A673 (cell line): ENCODE results near the gene RCC2. TPM values are rescaled to one million over a fixed set of nuclear protein-coding genes. Genes with fewer than 3 reads are reported as not detected.

Experiments used
- BruUV-seq: library from RNA; stranded (reverse); fragments of 400-500 nt; replicated peaks from 2 replicates; lab custom pipeline; 2021; lab: Mats Ljungman, UMichigan
- CTCF ChIA-PET: fragments of 300-600 bp; sonication (Branson Sonifier 250); formaldehyde crosslinking; loops from one replicate; lab custom pipeline; 2022; ENCODE audit warnings: antibody characterized with exemption; lab: Charles Lee
- POLR2A ChIA-PET: fragments of 300-600 bp; sonication (Branson Sonifier 250); formaldehyde crosslinking; loops from one replicate; lab custom pipeline; 2022; ENCODE audit warnings: antibody characterized with exemption; ENCODE audit not compliant: low non-redundant PET; lab: Charles Lee
- DNase-seq: peaks from one replicate; pipeline ENCODE4 v3.0.0-alpha.2; 2015; ENCODE audit warnings: low spot score
- H3K27ac ChIP-seq: fragments of 200-600 bp; sonication (generic); 2 replicates; pipeline ENCODE4 v1.5.1; 2016; ENCODE audit warnings: mixed run types, low read depth, mild to moderate bottlenecking, mixed read lengths, antibody characterized with exemption, low read length; ENCODE audit not compliant: poor library complexity, severe bottlenecking
- H3K27me3 ChIP-seq: fragments of 200-600 bp; sonication (generic); replicated peaks from 2 replicates; pipeline ENCODE4 v1.6.1; 2017; ENCODE audit warnings: mixed run types, low read depth, mild to moderate bottlenecking, mixed read lengths, antibody characterized with exemption, low read length; ENCODE audit not compliant: insufficient read depth, poor library complexity
- H3K36me3 ChIP-seq: fragments of 200-600 bp; sonication (generic); 2 replicates; pipeline ENCODE4 v1.6.1; 2016; ENCODE audit warnings: mixed run types, mild to moderate bottlenecking, mixed read lengths, antibody characterized with exemption, low read length; ENCODE audit not compliant: insufficient read depth, poor library complexity, severe bottlenecking
- H3K4me1 ChIP-seq: fragments of 200-600 bp; sonication (generic); 2 replicates; pipeline ENCODE4 v1.6.1; 2017; ENCODE audit warnings: mixed run types, mild to moderate bottlenecking, mixed read lengths, antibody characterized with exemption, low read length; ENCODE audit not compliant: insufficient read depth, poor library complexity, severe bottlenecking
- H3K4me3 ChIP-seq: fragments of 200-600 bp; sonication (generic); 2 replicates; pipeline ENCODE4 v1.5.1; 2016; ENCODE audit warnings: low read depth, mixed run types, mild to moderate bottlenecking, mixed read lengths, low read length; ENCODE audit not compliant: poor library complexity, severe bottlenecking
- H3K9me3 ChIP-seq: fragments of 200-600 bp; sonication (generic); 2 replicates; pipeline ENCODE4 v1.6.1; 2016; ENCODE audit warnings: mixed run types, low read depth, mild to moderate bottlenecking, mixed read lengths, antibody characterized with exemption, low read length; ENCODE audit not compliant: poor library complexity, severe bottlenecking
- CTCF ChIP-seq: fragments of 300-800, 200-600 bp; sonication (generic); conservative IDR thresholded peaks from 2 replicates; pipeline ENCODE4 v1.5.1; 2017; ENCODE audit warnings: low read depth, mild to moderate bottlenecking, antibody characterized with exemption, low read length, moderate library complexity, mixed read lengths
- EZH2 ChIP-seq: fragments of 200-600 bp; sonication (generic); IDR thresholded peaks from 2 replicates; pipeline ENCODE4 v1.6.1; 2017; ENCODE audit warnings: borderline replicate concordance, low read depth, mild to moderate bottlenecking, mixed read lengths, antibody characterized with exemption, low read length; ENCODE audit not compliant: poor library complexity, severe bottlenecking
- intact Hi-C: fragments of 100-400 bp; cut with micrococcal nuclease; formaldehyde crosslinking; loops from one replicate; pipeline ENCODE4 v1.10.0; 2022; ENCODE audit not compliant: unreplicated experiment
- total RNA-seq: library from RNA; stranded (reverse); gene quantifications from 2 replicates; pipeline ENCODE4 v1.2.3, GENCODE V29; 2021

The RCC2 gene
- total RNA-seq, 1 experiment from 2014 or later = 182 TPM

- no peak overlapping the region for H3K27ac ChIP-seq
- TF ChIP-seq EZH2 (no peak), CTCF (no peak)
- no TSS peak for BruUV-seq
- H3K4me1 ChIP-seq = no peaks in the 10 kb centered on the region
- intact Hi-C loops = loop anchor here (10.0 kb wide), 1 partner anchor 278 kb away; no protein-coding TSS in a partner anchor
- H3K36me3 ChIP-seq = peaks cover 12% of the 10 kb centered on the region
- no peaks in the 10 kb centered on the region for H3K9me3 ChIP-seq
- ChIA-PET POLR2A (no interaction called here), CTCF (interaction anchor here (0.9 kb wide), 1 partner anchor 33 kb away, joined by 6 read pairs; no protein-coding TSS in a partner anchor)
- no peak for DNase-seq
- no peak overlapping the region for H3K4me3 ChIP-seq
- H3K27me3 ChIP-seq = no peaks in the 10 kb centered on the region
Measured at GRCh38 chr1:17403081-17403480, 36.4 kb downstream of the RCC2 start.

- intact Hi-C loops = loop anchor here (10.0 kb wide), 1 partner anchor 277 kb away; no protein-coding TSS in a partner anchor
- H3K36me3 ChIP-seq = peaks cover 4% of the 10 kb centered on the region
- no peak overlapping the region for H3K27ac ChIP-seq
- no peaks in the 10 kb centered on the region for H3K27me3 ChIP-seq
- TF ChIP-seq CTCF (no peak), EZH2 (no peak)
- BruUV-seq = no TSS peak
- no peaks in the 10 kb centered on the region for H3K4me1 ChIP-seq
- no peaks in the 10 kb centered on the region for H3K9me3 ChIP-seq
- ChIA-PET POLR2A (no interaction called here), CTCF (no interaction called here)
- no peak overlapping the region for H3K4me3 ChIP-seq
- DNase-seq = no peak
Measured at GRCh38 chr1:17401841-17402240, 37.6 kb downstream of the RCC2 start.

GRCh38 chr1:17400725-17401341, 38.6 kb downstream of the RCC2 start:
- H3K27ac ChIP-seq = no peak overlapping the region
- TF ChIP-seq EZH2 (no peak), CTCF (no peak)
- no peak for DNase-seq
- no peaks in the 10 kb centered on the region for H3K27me3 ChIP-seq
- no peaks in the 10 kb centered on the region for H3K9me3 ChIP-seq
- intact Hi-C loops = loop anchor here (10.0 kb wide), 1 partner anchor 276 kb away; no protein-coding TSS in a partner anchor
- BruUV-seq = no TSS peak
- H3K4me1 ChIP-seq = no peaks in the 10 kb centered on the region
- H3K36me3 ChIP-seq = no peaks in the 10 kb centered on the region
- H3K4me3 ChIP-seq = no peak overlapping the region
- POLR2A ChIA-PET = no interaction called here
- CTCF ChIA-PET = interaction anchor here (0.6 kb wide), 1 partner anchor 205 kb away, joined by 5 read pairs; no protein-coding TSS in a partner anchor
